ENCODE measurements around the gene RIMKLB. TPM values are rescaled to one million over a fixed set of nuclear protein-coding genes. Genes with fewer than 3 reads are reported as not detected.
"Not testable (repeated sequence)": the region's sequence is repeated elsewhere in the genome, so short reads cannot be mapped to it uniquely, and the experiment has no call there.

The RIMKLB gene
- total and polyA plus RNA-seq, 3 experiments from 2014 or later, result 4.3 to 7.9 (median 6.1) TPM

GRCh38 chr12:8816448-8817050 lies 118.8 kb downstream of the RIMKLB start:
- H3K36me3 Mint-ChIP-seq, result no peaks in the 10 kb centered on the region
- Histone ChIP-seq H3K9me3 (ENCODE audit: low read length) (no peaks in the 10 kb centered on the region), H3K27ac (ENCODE audit: low read depth, low read length) (no peak overlapping the region), H3K36me3 (ENCODE audit: insufficient read depth, low read length) (no peaks in the 10 kb centered on the region), H3K27me3 (ENCODE audit: insufficient read depth, low read length, poor library complexity, severe bottlenecking) (no peaks in the 10 kb centered on the region), H3K4me1 (ENCODE audit: insufficient read depth, low read length) (no peaks in the 10 kb centered on the region), H3K4me3 (ENCODE audit: low read length) (no peak overlapping the region)
- POLR2A ChIA-PET, result no interaction called here
- H3K27ac Mint-ChIP-seq, result no peak overlapping the region
- DNase-seq, result no peak
- H3K9me3 Mint-ChIP-seq, result no peaks in the 10 kb centered on the region
- H3K27me3 Mint-ChIP-seq, result peaks cover 0 to 4% of the 10 kb centered on the region in 2 donors
- no peaks in the 10 kb centered on the region for H3K4me1 Mint-ChIP-seq
- CTCF ChIA-PET, result no interaction called here
- no peak overlapping the region for H3K4me3 Mint-ChIP-seq

- Histone ChIP-seq H3K27me3 (ENCODE audit: insufficient read depth, low read length, poor library complexity, severe bottlenecking) (no peaks in the 10 kb centered on the region), H3K9me3 (ENCODE audit: low read length) (no peaks in the 10 kb centered on the region), H3K4me1 (ENCODE audit: insufficient read depth, low read length) (no peaks in the 10 kb centered on the region), H3K36me3 (ENCODE audit: insufficient read depth, low read length) (no peaks in the 10 kb centered on the region), H3K4me3 (ENCODE audit: low read length) (no peak overlapping the region), H3K27ac (ENCODE audit: low read depth, low read length) (no peak overlapping the region)
- CTCF ChIA-PET, result no interaction called here
- no peak overlapping the region for H3K4me3 Mint-ChIP-seq
- H3K27me3 Mint-ChIP-seq, result peaks cover 0 to 6% of the 10 kb centered on the region in 2 donors
- POLR2A ChIA-PET, result no interaction called here
- DNase-seq, result no peak
- no peaks in the 10 kb centered on the region for H3K9me3 Mint-ChIP-seq
- H3K4me1 Mint-ChIP-seq, result no peaks in the 10 kb centered on the region
- no peaks in the 10 kb centered on the region for H3K36me3 Mint-ChIP-seq
- no peak overlapping the region for H3K27ac Mint-ChIP-seq
These were observed 120.1 kb downstream of the RIMKLB start for GRCh38 chr12:8817856-8818255.

- no peak for DNase-seq
- Histone ChIP-seq H3K4me1 (ENCODE audit: insufficient read depth, low read length) (no peaks in the 10 kb centered on the region), H3K36me3 (ENCODE audit: insufficient read depth, low read length) (no peaks in the 10 kb centered on the region), H3K4me3 (ENCODE audit: low read length) (no peak overlapping the region), H3K9me3 (ENCODE audit: low read length) (no peaks in the 10 kb centered on the region), H3K27ac (ENCODE audit: low read depth, low read length) (no peak overlapping the region), H3K27me3 (ENCODE audit: insufficient read depth, low read length, poor library complexity, severe bottlenecking) (no peaks in the 10 kb centered on the region)
- no peaks in the 10 kb centered on the region for H3K4me1 Mint-ChIP-seq
- H3K4me3 Mint-ChIP-seq, result no peak overlapping the region
- no peak overlapping the region for H3K27ac Mint-ChIP-seq
- ChIA-PET POLR2A (no interaction called here), CTCF (no interaction called here)
- H3K27me3 Mint-ChIP-seq, result peaks cover 0 to 6% of the 10 kb centered on the region in 2 donors
- H3K36me3 Mint-ChIP-seq, result no peaks in the 10 kb centered on the region
- H3K9me3 Mint-ChIP-seq, result no peaks in the 10 kb centered on the region
These were observed 120.7 kb downstream of the RIMKLB start for GRCh38 chr12:8818526-8818925.

- Mint-ChIP-seq H3K36me3 (no peaks in the 10 kb centered on the region), H3K27ac (no peak overlapping the region), H3K9me3 (no peaks in the 10 kb centered on the region), H3K27me3 (peaks cover 3 to 6% of the 10 kb centered on the region in 2 donors), H3K4me3 (no peak overlapping the region), H3K4me1 (no peaks in the 10 kb centered on the region)
- Histone ChIP-seq H3K36me3 (ENCODE audit: insufficient read depth, low read length) (no peaks in the 10 kb centered on the region), H3K4me3 (ENCODE audit: low read length) (no peak overlapping the region), H3K4me1 (ENCODE audit: insufficient read depth, low read length) (no peaks in the 10 kb centered on the region), H3K27ac (ENCODE audit: low read depth, low read length) (no peak overlapping the region), H3K9me3 (ENCODE audit: low read length) (no peaks in the 10 kb centered on the region), H3K27me3 (ENCODE audit: insufficient read depth, low read length, poor library complexity, severe bottlenecking) (no peaks in the 10 kb centered on the region)
- CTCF ChIA-PET, result no interaction called here
- POLR2A ChIA-PET, result no interaction called here
- DNase-seq, result no peak
These were observed 121.8 kb downstream of the RIMKLB start for GRCh38 chr12:8819666-8819980.

- H3K36me3 ChIP-seq (ENCODE audit: insufficient read depth, low read length); H3K27me3 Mint-ChIP-seq; H3K4me3 ChIP-seq (ENCODE audit: low read length); H3K9me3 Mint-ChIP-seq; H3K27ac ChIP-seq (ENCODE audit: low read depth, low read length); H3K36me3 Mint-ChIP-seq; H3K4me1 Mint-ChIP-seq; POLR2A ChIA-PET; DNase-seq; H3K27ac Mint-ChIP-seq; H3K27me3 ChIP-seq (ENCODE audit: insufficient read depth, low read length, poor library complexity, severe bottlenecking); H3K9me3 ChIP-seq (ENCODE audit: low read length); H3K4me1 ChIP-seq (ENCODE audit: insufficient read depth, low read length); H3K4me3 Mint-ChIP-seq: not testable (repeated sequence)
- CTCF ChIA-PET, result interaction anchor here (0.7 kb wide), 1 partner anchor 521 kb away, joined by 3 read pairs; no protein-coding TSS in a partner anchor
These were observed 123.1 kb downstream of the RIMKLB start for GRCh38 chr12:8820676-8821407.

GRCh38 chr12:8821591-8821990 lies 123.8 kb downstream of the RIMKLB start:
- Mint-ChIP-seq H3K36me3 (no peaks in the 10 kb centered on the region), H3K4me3 (no peak overlapping the region), H3K27ac (no peak overlapping the region), H3K9me3 (peaks cover 0 to 6% (median under 1%) of the 10 kb centered on the region in 5 donors), H3K27me3 (peaks cover 6 to 8% of the 10 kb centered on the region in 2 donors), H3K4me1 (no peaks in the 10 kb centered on the region)
- ChIA-PET POLR2A (no interaction called here), CTCF (no interaction called here)
- H3K4me1 ChIP-seq (ENCODE audit: insufficient read depth, low read length), result no peaks in the 10 kb centered on the region
- no peak for DNase-seq
- H3K27me3 ChIP-seq (ENCODE audit: insufficient read depth, low read length, poor library complexity, severe bottlenecking), result no peaks in the 10 kb centered on the region
- H3K4me3 ChIP-seq (ENCODE audit: low read length), result no peak overlapping the region
- no peaks in the 10 kb centered on the region for H3K36me3 ChIP-seq (ENCODE audit: insufficient read depth, low read length)
- H3K9me3 ChIP-seq (ENCODE audit: low read length), result no peaks in the 10 kb centered on the region
- no peak overlapping the region for H3K27ac ChIP-seq (ENCODE audit: low read depth, low read length)

- POLR2A ChIA-PET, result no interaction called here
These were observed 124.5 kb downstream of the RIMKLB start, which contains the start of gene A2ML1 for GRCh38 chr12:8822298-8822697. Gene A2ML1, plus strand, starts transcription at chr12:8822621. Its CDS starts 31 bp downstream, at chr12:8822652.

GRCh38 chr12:8823565-8824300 lies 125.9 kb downstream of the RIMKLB start:
- Mint-ChIP-seq H3K4me1 (no peaks in the 10 kb centered on the region), H3K27me3 (peaks cover 11 to 19% of the 10 kb centered on the region in 2 donors), H3K27ac (no peak overlapping the region), H3K4me3 (no peak overlapping the region), H3K9me3 (peaks cover 0 to 8% (median 5%) of the 10 kb centered on the region in 5 donors), H3K36me3 (peaks cover 0 to 11% (median 0%) of the 10 kb centered on the region in 3 donors)
- H3K27ac ChIP-seq (ENCODE audit: low read depth, low read length), result no peak overlapping the region
- ChIA-PET CTCF (interaction anchor here (1.3 kb wide), 1 partner anchor 37 kb away, joined by 4 read pairs; no protein-coding TSS in a partner anchor), POLR2A (interaction anchor here (0.6 kb wide), 1 partner anchor 10 kb away, joined by 3 read pairs; no protein-coding TSS in a partner anchor)
- H3K27me3 ChIP-seq (ENCODE audit: insufficient read depth, low read length, poor library complexity, severe bottlenecking), result no peaks in the 10 kb centered on the region
- no peaks in the 10 kb centered on the region for H3K9me3 ChIP-seq (ENCODE audit: low read length)
- no peaks in the 10 kb centered on the region for H3K36me3 ChIP-seq (ENCODE audit: insufficient read depth, low read length)
- DNase-seq, result peak in 1 of 5 donors; percentile 47
- no peaks in the 10 kb centered on the region for H3K4me1 ChIP-seq (ENCODE audit: insufficient read depth, low read length)
- H3K4me3 ChIP-seq (ENCODE audit: low read length), result no peak overlapping the region

More at GRCh38 chr12:8822298-8822697, 124.5 kb downstream of the RIMKLB start, which contains the start of gene A2ML1:
- Mint-ChIP-seq H3K4me1 (no peaks in the 10 kb centered on the region), H3K27me3 (peaks cover 6 to 14% of the 10 kb centered on the region in 2 donors), H3K4me3 (no peak within 1 kb of the TSS), H3K9me3 (peaks cover 0 to 6% (median 4%) of the 10 kb centered on the region in 5 donors), H3K27ac (peak within 1 kb of the TSS in 1 of 8 donors; percentile 43), H3K36me3 (peaks cover 0 to 7% (median 0%) of the 10 kb centered on the region in 3 donors)
- CTCF ChIA-PET, result no interaction called here
- no peak within 1 kb of the TSS for H3K4me3 ChIP-seq (ENCODE audit: low read length)
- no peaks in the 10 kb centered on the region for H3K4me1 ChIP-seq (ENCODE audit: insufficient read depth, low read length)
- H3K9me3 ChIP-seq (ENCODE audit: low read length), result no peaks in the 10 kb centered on the region
- DNase-seq, result no peak
- no peak within 1 kb of the TSS for H3K27ac ChIP-seq (ENCODE audit: low read depth, low read length)
- no peaks in the 10 kb centered on the region for H3K27me3 ChIP-seq (ENCODE audit: insufficient read depth, low read length, poor library complexity, severe bottlenecking)
- no peaks in the 10 kb centered on the region for H3K36me3 ChIP-seq (ENCODE audit: insufficient read depth, low read length)

Measured in CD8-positive, alpha-beta memory T cell (primary cell).